Spinal cord (tissue), 10 donors: Measurements from ENCODE around the gene TBCK. TPM values are rescaled to one million over a fixed set of nuclear protein-coding genes. Genes with fewer than 3 reads are reported as not detected.

Experiments
- DNase-seq, 6 donors: peaks; one replicate each; pipeline versions ENCODE4 v3.0.0 to v3.0.0-alpha.2; 2013 to 2015; ENCODE audit warnings: low spot score in 6 of 6, low read depth in 4 of 6
- H3K27ac ChIP-seq: one replicate; pipeline ENCODE4 v1.5.1; 2013; ENCODE audit warnings: low read depth, low read length, control low read depth
- H3K27me3 ChIP-seq: one replicate; pipeline ENCODE4 v1.6.1; 2013; ENCODE audit warnings: low read length; ENCODE audit not compliant: control insufficient read depth, insufficient read depth
- H3K36me3 ChIP-seq: one replicate; pipeline ENCODE4 v1.6.1; 2013; ENCODE audit warnings: low read length; ENCODE audit not compliant: control insufficient read depth, insufficient read depth
- H3K4me1 ChIP-seq: one replicate; pipeline ENCODE4 v1.6.1; 2013; ENCODE audit warnings: low read length; ENCODE audit not compliant: control insufficient read depth, insufficient read depth
- H3K4me3 ChIP-seq: one replicate; pipeline ENCODE4 v1.5.1; 2013; ENCODE audit warnings: low read depth, low read length, control low read depth
- H3K9me3 ChIP-seq: one replicate; pipeline ENCODE4 v1.6.1; 2013; ENCODE audit warnings: low read length; ENCODE audit not compliant: control insufficient read depth, insufficient read depth
- WGBS: methylation state at CpG from one replicate; pipeline ENCODE4 v1.1.5; 2013; ENCODE audit warnings: missing lambda C conversion rate; ENCODE audit not compliant: insufficient coverage; 5-methylcytosine and 5-hydroxymethylcytosine counted together
- polyA plus RNA-seq, 2 donors: library from polyadenylated mRNA; unstranded; fragments of 120-200 nt; gene quantifications; one replicate each; pipeline ENCODE4 v1.2.1, GENCODE V29; 2013; ENCODE audit not compliant: insufficient read length in 2 of 2
- total RNA-seq, 2 donors: library from RNA; depleted of rRNA in 1 of 2; stranded (reverse); fragments of 120-200 nt in 1 of 2; fragments of >200 nt in 1 of 2; gene quantifications; one replicate each; pipeline versions ENCODE4 v1.2.3 to v1.2.4, GENCODE V29; 2013 to 2014
- donor health status: healthy.

The TBCK gene
- total and polyA plus RNA-seq, 4 donors: 37.3 to 77.5 (median 58.7) TPM

- H3K36me3 ChIP-seq: no peaks in the 10 kb centered on the region
- H3K9me3 ChIP-seq: no peaks in the 10 kb centered on the region
- no peaks in the 10 kb centered on the region for H3K4me1 ChIP-seq
- H3K4me3 ChIP-seq: no peak overlapping the region
- no CpG with 5 or more reads among the region's 2 CpGs for WGBS
- H3K27me3 ChIP-seq: no peaks in the 10 kb centered on the region
- no peak for DNase-seq
- no peak overlapping the region for H3K27ac ChIP-seq
Measured at GRCh38 chr4:106269711-106270110, 46.3 kb downstream of the TBCK start.

- Histone ChIP-seq H3K4me3 (no peak overlapping the region), H3K36me3 (no peaks in the 10 kb centered on the region), H3K27me3 (no peaks in the 10 kb centered on the region), H3K9me3 (no peaks in the 10 kb centered on the region), H3K4me1 (no peaks in the 10 kb centered on the region), H3K27ac (no peak overlapping the region)
- no peak for DNase-seq
Measured at GRCh38 chr4:106268786-106269185, 47.2 kb downstream of the TBCK start.

- no peak overlapping the region for H3K27ac ChIP-seq
- H3K4me1 ChIP-seq: no peaks in the 10 kb centered on the region
- H3K4me3 ChIP-seq: no peak overlapping the region
- H3K36me3 ChIP-seq: no peaks in the 10 kb centered on the region
- DNase-seq: peak; percentile 4 to 76 (median 17)
- H3K27me3 ChIP-seq: no peaks in the 10 kb centered on the region
- no peaks in the 10 kb centered on the region for H3K9me3 ChIP-seq
Measured at GRCh38 chr4:106266201-106266600, 49.8 kb downstream of the TBCK start.

GRCh38 chr4:106264331-106264728 is 51.7 kb downstream of the TBCK start:
- 87% methylated on average over 2 of the region's 4 CpGs for WGBS

GRCh38 chr4:106263594-106264330 is 52.2 kb downstream of the TBCK start:
- WGBS: no CpG with 5 or more reads among the region's 2 CpGs
- no peak for DNase-seq
- H3K36me3 ChIP-seq: no peaks in the 10 kb centered on the region
- H3K4me3 ChIP-seq: no peak overlapping the region
- H3K4me1 ChIP-seq: no peaks in the 10 kb centered on the region
- no peak overlapping the region for H3K27ac ChIP-seq
- no peaks in the 10 kb centered on the region for H3K9me3 ChIP-seq
- no peaks in the 10 kb centered on the region for H3K27me3 ChIP-seq

More at GRCh38 chr4:106264331-106264728, 51.7 kb downstream of the TBCK start:
- no peaks in the 10 kb centered on the region for H3K4me1 ChIP-seq
- H3K36me3 ChIP-seq: no peaks in the 10 kb centered on the region
- no peak for DNase-seq
- H3K4me3 ChIP-seq: no peak overlapping the region
- H3K9me3 ChIP-seq: no peaks in the 10 kb centered on the region
- no peaks in the 10 kb centered on the region for H3K27me3 ChIP-seq
- H3K27ac ChIP-seq: no peak overlapping the region

DNA sequence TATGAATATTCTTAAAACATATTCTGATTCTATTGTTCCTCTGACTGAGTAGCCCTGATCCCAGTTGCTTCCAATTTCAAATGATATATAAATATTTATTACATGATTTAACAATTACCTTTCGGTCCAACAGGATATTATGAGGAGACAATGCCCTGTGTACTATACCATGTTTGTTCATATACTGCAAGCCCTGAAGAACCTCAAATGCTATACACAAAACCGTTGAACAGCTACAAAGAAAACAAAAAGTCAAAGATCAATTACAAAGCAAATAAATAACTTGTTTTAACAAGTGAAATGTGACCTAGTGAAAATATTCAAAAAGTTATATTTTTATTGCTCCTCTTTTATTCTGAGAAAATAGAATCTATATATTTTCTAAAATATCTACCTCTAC is 54.0 kb downstream of the TBCK start:
- H3K27me3 ChIP-seq: no peaks in the 10 kb centered on the region
- no peak overlapping the region for H3K4me3 ChIP-seq
- H3K27ac ChIP-seq: no peak overlapping the region
- no peaks in the 10 kb centered on the region for H3K4me1 ChIP-seq
- no CpG with 5 or more reads among the region's 2 CpGs for WGBS
- no peak for DNase-seq
- no peaks in the 10 kb centered on the region for H3K36me3 ChIP-seq
- no peaks in the 10 kb centered on the region for H3K9me3 ChIP-seq

DNA sequence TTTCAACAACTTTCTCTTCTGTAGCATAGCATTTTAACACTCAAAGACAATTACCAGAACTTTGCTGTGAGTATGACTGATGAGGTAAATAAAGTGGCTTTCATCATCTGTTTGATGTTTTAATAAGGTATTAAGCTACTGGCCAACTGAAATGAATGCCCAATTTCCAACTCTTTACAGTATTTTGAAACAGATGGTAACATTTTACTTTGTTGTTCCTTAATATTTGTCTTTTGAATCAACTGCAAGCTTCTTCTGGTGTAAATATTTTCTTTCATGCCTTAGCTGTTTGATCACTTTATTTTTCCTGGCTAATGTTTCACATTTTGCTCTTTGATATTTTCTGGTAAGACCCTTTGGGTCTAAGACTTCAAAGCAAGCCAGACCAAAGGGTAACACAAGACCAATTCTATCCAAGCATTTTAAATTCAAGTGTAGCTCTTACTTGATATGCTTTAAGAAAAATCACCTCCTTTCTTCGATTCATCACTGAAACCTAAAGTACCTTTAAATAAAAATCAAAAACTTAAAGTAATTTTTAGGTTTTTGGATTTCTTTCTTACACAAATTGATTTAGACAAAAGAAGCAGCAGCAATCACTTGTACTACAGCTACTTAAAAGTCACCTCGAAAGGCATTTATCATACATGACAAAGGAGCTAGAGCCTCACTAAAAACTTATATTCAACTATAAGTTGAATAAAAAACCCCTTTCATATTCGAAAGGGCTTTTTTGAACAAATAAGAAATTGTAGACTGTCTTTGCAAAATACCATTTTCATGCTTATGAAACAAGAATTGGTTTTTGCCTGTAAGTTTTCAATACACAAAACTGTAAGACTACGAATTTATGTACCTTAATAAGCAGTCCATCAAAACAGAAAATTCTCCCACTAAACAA is 57.6 kb downstream of the TBCK start:
- H3K27me3 ChIP-seq: no peaks in the 10 kb centered on the region
- H3K4me1 ChIP-seq: no peaks in the 10 kb centered on the region
- no CpG with 5 or more reads among the region's 4 CpGs for WGBS
- peak in 1 of 6 donors; percentile 41 for DNase-seq
- H3K27ac ChIP-seq: no peak overlapping the region
- H3K9me3 ChIP-seq: no peaks in the 10 kb centered on the region
- no peak overlapping the region for H3K4me3 ChIP-seq
- H3K36me3 ChIP-seq: peaks cover 16% of the 10 kb centered on the region

DNA sequence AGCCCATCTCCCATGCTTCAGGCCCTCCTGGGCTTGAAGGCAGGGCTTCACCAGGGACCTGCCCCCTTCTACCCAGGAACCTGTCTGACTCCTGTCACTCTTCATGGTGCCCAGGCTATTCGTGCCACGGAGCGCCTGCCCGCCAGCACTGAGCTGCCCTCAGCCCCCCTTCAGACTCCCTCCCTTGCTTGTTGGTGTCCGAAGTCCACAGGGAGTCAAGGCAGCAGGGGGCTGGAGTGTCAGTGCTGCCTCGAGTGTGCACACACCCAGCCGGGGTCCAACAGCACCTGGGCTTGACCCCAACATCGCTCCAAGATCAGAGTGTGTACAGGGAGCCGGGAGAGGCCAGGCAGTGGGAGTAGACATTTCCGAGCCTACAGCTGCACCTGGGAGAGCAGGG is 59.8 kb downstream of the TBCK start:
- Histone ChIP-seq H3K4me1 (no peaks in the 10 kb centered on the region), H3K27ac (no peak overlapping the region), H3K9me3 (no peaks in the 10 kb centered on the region), H3K4me3 (no peak overlapping the region), H3K27me3 (no peaks in the 10 kb centered on the region), H3K36me3 (peaks cover 16% of the 10 kb centered on the region)
- 94% methylated on average over 10 of the region's 10 CpGs for WGBS
- DNase-seq: no peak

- WGBS: 99% methylated on average over 8 of the region's 8 CpGs
- Histone ChIP-seq H3K27ac (no peak overlapping the region), H3K36me3 (peaks cover 16% of the 10 kb centered on the region), H3K9me3 (no peaks in the 10 kb centered on the region), H3K4me3 (no peak overlapping the region), H3K4me1 (no peaks in the 10 kb centered on the region), H3K27me3 (no peaks in the 10 kb centered on the region)
- DNase-seq: no peak
Measured at GRCh38 chr4:106255195-106255594, 60.8 kb downstream of the TBCK start.
